CD4-positive, alpha-beta T cell treated with Interleukin-6 for 4 hours (primary cell): ENCODE measurements around the gene GHR.

Source experiments
- DNase-seq: peaks from one replicate; pipeline ENCODE4 v3.0.0-alpha.2; 2020; ENCODE audit warnings: mixed read lengths

GHR gene

GRCh38 chr5:42467572-42467971 is 44.3 kb downstream of the GHR start:
- no peak for DNase-seq

GRCh38 chr5:42467981-42468524 is 44.8 kb downstream of the GHR start:
- DNase-seq, result no peak

GRCh38 chr5:42483472-42484154 is 60.4 kb downstream of the GHR start:
- DNase-seq, result no peak

- no peak for DNase-seq
These were observed 63.8 kb downstream of the GHR start for GRCh38 chr5:42487077-42487476.

- no peak for DNase-seq
These were observed 64.6 kb downstream of the GHR start for GRCh38 chr5:42487821-42488220.

GRCh38 chr5:42490831-42491230 is 67.6 kb downstream of the GHR start:
- no peak for DNase-seq

GRCh38 chr5:42491699-42492098 is 68.5 kb downstream of the GHR start:
- no peak for DNase-seq

- DNase-seq, result no peak
These were observed 69.7 kb downstream of the GHR start for GRCh38 chr5:42492974-42493373.

GRCh38 chr5:42494414-42494813 is 71.2 kb downstream of the GHR start:
- DNase-seq, result no peak

- DNase-seq, result no peak
These were observed 72.7 kb downstream of the GHR start for GRCh38 chr5:42495914-42496313.

- DNase-seq, result no peak
These were observed 73.3 kb downstream of the GHR start for GRCh38 chr5:42496397-42497156.

GRCh38 chr5:42498000-42498399 is 74.8 kb downstream of the GHR start:
- DNase-seq, result no peak

- DNase-seq, result no peak
These were observed 75.8 kb downstream of the GHR start for GRCh38 chr5:42499016-42499415.

- no peak for DNase-seq
These were observed 76.9 kb downstream of the GHR start for GRCh38 chr5:42500003-42500599.

- DNase-seq, result no peak
These were observed 79.6 kb downstream of the GHR start for GRCh38 chr5:42502613-42503470.

- DNase-seq, result no peak
These were observed 83.4 kb downstream of the GHR start for GRCh38 chr5:42506662-42507061.

- DNase-seq, result no peak
These were observed 84.3 kb downstream of the GHR start for GRCh38 chr5:42507451-42508097.

GRCh38 chr5:42513246-42513645 is 90.0 kb downstream of the GHR start:
- no peak for DNase-seq

- DNase-seq, result no peak
These were observed 91.5 kb downstream of the GHR start for GRCh38 chr5:42514754-42515153.

- DNase-seq, result no peak
These were observed 92.3 kb downstream of the GHR start for GRCh38 chr5:42515504-42515903.

- DNase-seq, result no peak
These were observed 93.2 kb downstream of the GHR start for GRCh38 chr5:42516282-42517042.

GRCh38 chr5:42517164-42517563 is 93.9 kb downstream of the GHR start:
- no peak for DNase-seq
